Erythroblast (primary cell): ENCODE results near the gene TENT5C.

Experiments used
- DNase-seq, 2 experiments: peaks; one replicate each; lab custom pipeline; 2025; lab: John Stamatoyannopoulos, UW
- GATA1 ChIP-seq: IDR thresholded peaks from 2 replicates; pipeline ENCODE4 v1.6.1; 2011; ENCODE audit warnings: low read depth, mild to moderate bottlenecking, control low read depth, low read length, moderate library complexity
- POLR2A ChIP-seq: IDR thresholded peaks from 2 replicates; pipeline ENCODE4 v1.6.1; 2011; ENCODE audit warnings: mild to moderate bottlenecking, low read length

Gene TENT5C

GRCh38 chr1:117565745-117566455 lies 39.9 kb upstream of the TENT5C start:
- DNase-seq = no peak

GRCh38 chr1:117566556-117566955 lies 39.3 kb upstream of the TENT5C start:
- TF ChIP-seq POLR2A (no peak), GATA1 (no peak)

More at GRCh38 chr1:117565745-117566455, 39.9 kb upstream of the TENT5C start:
- TF ChIP-seq POLR2A (no peak), GATA1 (no peak)

GRCh38 chr1:117567435-117567834 lies 38.4 kb upstream of the TENT5C start:
- TF ChIP-seq POLR2A (no peak), GATA1 (no peak)
- DNase-seq = no peak

More at GRCh38 chr1:117566556-117566955, 39.3 kb upstream of the TENT5C start:
- no peak for DNase-seq

GRCh38 chr1:117567976-117568375 lies 37.9 kb upstream of the TENT5C start:
- TF ChIP-seq POLR2A (no peak), GATA1 (no peak)

GRCh38 chr1:117568999-117569398 lies 36.8 kb upstream of the TENT5C start:
- DNase-seq = no peak
- TF ChIP-seq GATA1 = no peak
- TF ChIP-seq POLR2A = no peak

More at GRCh38 chr1:117567976-117568375, 37.9 kb upstream of the TENT5C start:
- no peak for DNase-seq

GRCh38 chr1:117569856-117570255 lies 36.0 kb upstream of the TENT5C start:
- DNase-seq = no peak
- TF ChIP-seq GATA1 (no peak), POLR2A (no peak)

- DNase-seq = no peak
- TF ChIP-seq GATA1 (no peak), POLR2A (no peak)
Observed at GRCh38 chr1:117570988-117571409, 34.8 kb upstream of the TENT5C start.

GRCh38 chr1:117571496-117571895 lies 34.4 kb upstream of the TENT5C start:
- no peak for DNase-seq
- TF ChIP-seq POLR2A = no peak
- TF ChIP-seq GATA1 = no peak

- TF ChIP-seq GATA1 = no peak
- TF ChIP-seq POLR2A = no peak
- no peak for DNase-seq
Observed at GRCh38 chr1:117572546-117572945, 33.3 kb upstream of the TENT5C start.

- TF ChIP-seq GATA1 (no peak), POLR2A (no peak)
- DNase-seq = no peak
Observed at GRCh38 chr1:117573386-117574023, 32.3 kb upstream of the TENT5C start.

GRCh38 chr1:117574161-117574835 lies 31.6 kb upstream of the TENT5C start:
- TF ChIP-seq POLR2A (no peak), GATA1 (no peak)

GRCh38 chr1:117575586-117576225 lies 30.1 kb upstream of the TENT5C start:
- TF ChIP-seq GATA1 = no peak
- no peak for DNase-seq

More at GRCh38 chr1:117574161-117574835, 31.6 kb upstream of the TENT5C start:
- no peak for DNase-seq

- DNase-seq = no peak
- TF ChIP-seq GATA1 = no peak
- no peak for TF ChIP-seq POLR2A
Observed at GRCh38 chr1:117576236-117576635, 29.6 kb upstream of the TENT5C start.
